B cell (primary cell): ENCODE data around the gene UBXN6.

Experiments
- EZH2 ChIP-seq: IDR thresholded peaks from 2 replicates; pipeline ENCODE4 v1.6.1; 2012; ENCODE audit warnings: borderline replicate concordance, low read depth, mild to moderate bottlenecking, moderate library complexity, low read length; ENCODE audit not compliant: insufficient read depth, poor library complexity, severe bottlenecking
- TF ChIP-seq, protein P1 (sequence below): fragments of 200-600 bp; IDR thresholded peaks from one replicate; pipeline ENCODE4 v1.8.0; 2022; ENCODE audit warnings: antibody characterized with exemption, mild to moderate bottlenecking

GRCh38 chr19:4494691-4495064 is 37.1 kb upstream of the UBXN6 start:
- TF ChIP-seq, protein P1, sequence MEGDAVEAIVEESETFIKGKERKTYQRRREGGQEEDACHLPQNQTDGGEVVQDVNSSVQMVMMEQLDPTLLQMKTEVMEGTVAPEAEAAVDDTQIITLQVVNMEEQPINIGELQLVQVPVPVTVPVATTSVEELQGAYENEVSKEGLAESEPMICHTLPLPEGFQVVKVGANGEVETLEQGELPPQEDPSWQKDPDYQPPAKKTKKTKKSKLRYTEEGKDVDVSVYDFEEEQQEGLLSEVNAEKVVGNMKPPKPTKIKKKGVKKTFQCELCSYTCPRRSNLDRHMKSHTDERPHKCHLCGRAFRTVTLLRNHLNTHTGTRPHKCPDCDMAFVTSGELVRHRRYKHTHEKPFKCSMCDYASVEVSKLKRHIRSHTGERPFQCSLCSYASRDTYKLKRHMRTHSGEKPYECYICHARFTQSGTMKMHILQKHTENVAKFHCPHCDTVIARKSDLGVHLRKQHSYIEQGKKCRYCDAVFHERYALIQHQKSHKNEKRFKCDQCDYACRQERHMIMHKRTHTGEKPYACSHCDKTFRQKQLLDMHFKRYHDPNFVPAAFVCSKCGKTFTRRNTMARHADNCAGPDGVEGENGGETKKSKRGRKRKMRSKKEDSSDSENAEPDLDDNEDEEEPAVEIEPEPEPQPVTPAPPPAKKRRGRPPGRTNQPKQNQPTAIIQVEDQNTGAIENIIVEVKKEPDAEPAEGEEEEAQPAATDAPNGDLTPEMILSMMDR, result no peak
- TF ChIP-seq EZH2, result no peak
